ENCODE results near the gene PHYHD1. TPM values are rescaled to one million over a fixed set of nuclear protein-coding genes. Genes with fewer than 3 reads are reported as not detected.
A peak's percentile ranks its signal among the peaks of the same experiment; 100 is the strongest.

The PHYHD1 gene
- total RNA-seq, 2 donors from 2014 or later: 15.2 to 18.0 TPM

GRCh38 chr9:128913048-128913900 lies 7.5 kb upstream of the PHYHD1 start:
- no peaks in the 10 kb centered on the region for H3K27me3 Mint-ChIP-seq (ENCODE audit: insufficient read depth)
- Histone ChIP-seq H3K4me3 (ENCODE audit: low read length) (no peak overlapping the region), H3K9me3 (ENCODE audit: control insufficient read depth, low read length) (no peaks in the 10 kb centered on the region), H3K27me3 (ENCODE audit: control insufficient read depth, insufficient read depth, low read length, poor library complexity, severe bottlenecking) (no peaks in the 10 kb centered on the region), H3K9ac (ENCODE audit: extremely low read depth, low read length, poor library complexity, severe bottlenecking) (no peak overlapping the region), H3K27ac (ENCODE audit: low read depth, low read length) (no peak overlapping the region), H3K4me1 (ENCODE audit: control insufficient read depth, insufficient read depth, low read length) (peaks cover 16% of the 10 kb centered on the region), H3K36me3 (ENCODE audit: control insufficient read depth, insufficient read depth, low read length) (peaks cover 79% of the 10 kb centered on the region)
- H3K36me3 Mint-ChIP-seq (ENCODE audit: low read depth): peaks cover 49% of the 10 kb centered on the region
- no peak for TF ChIP-seq CTCF (conservative IDR thresholded peaks at IDR 0.05)
- peak overlapping the region; percentile 19 for H3K4me3 Mint-ChIP-seq
- H3K27ac Mint-ChIP-seq: peak overlapping the region; percentile 92
- DNase-seq: peak; percentile 51
- peaks cover 26% of the 10 kb centered on the region for H3K4me1 Mint-ChIP-seq
- H3K9me3 Mint-ChIP-seq: no peaks in the 10 kb centered on the region
- 91 to 100% methylated on average over 7 to 15 of the region's 15 CpGs for WGBS, 2 experiments (ENCODE audit: insufficient coverage in 1 of 2, insufficient read length in 1 of 2)

- Mint-ChIP-seq H3K27me3 (ENCODE audit: insufficient read depth) (no peaks in the 10 kb centered on the region), H3K27ac (no peak overlapping the region), H3K36me3 (ENCODE audit: low read depth) (peaks cover 43% of the 10 kb centered on the region), H3K4me1 (peaks cover 26% of the 10 kb centered on the region), H3K9me3 (no peaks in the 10 kb centered on the region), H3K4me3 (no peak overlapping the region)
- Histone ChIP-seq H3K9ac (ENCODE audit: extremely low read depth, low read length, poor library complexity, severe bottlenecking) (no peak overlapping the region), H3K4me3 (ENCODE audit: low read length) (no peak overlapping the region), H3K27me3 (ENCODE audit: control insufficient read depth, insufficient read depth, low read length, poor library complexity, severe bottlenecking) (no peaks in the 10 kb centered on the region), H3K4me1 (ENCODE audit: control insufficient read depth, insufficient read depth, low read length) (peaks cover 16% of the 10 kb centered on the region), H3K9me3 (ENCODE audit: control insufficient read depth, low read length) (no peaks in the 10 kb centered on the region), H3K27ac (ENCODE audit: low read depth, low read length) (no peak overlapping the region), H3K36me3 (ENCODE audit: control insufficient read depth, insufficient read depth, low read length) (peaks cover 73% of the 10 kb centered on the region)
- DNase-seq: no peak
- WGBS, 2 experiments (ENCODE audit: insufficient coverage in 1 of 2, insufficient read length in 1 of 2): 90 to 94% methylated on average over 14 to 23 of the region's 23 CpGs
- TF ChIP-seq CTCF (conservative IDR thresholded peaks at IDR 0.05): no peak
These were observed 6.6 kb upstream of the PHYHD1 start for GRCh38 chr9:128913995-128914772.

- no peak overlapping the region for H3K27ac Mint-ChIP-seq
These were observed 4.6 kb upstream of the PHYHD1 start for GRCh38 chr9:128916204-128916603.

More at GRCh38 chr9:128916204-128916603, 4.6 kb upstream of the PHYHD1 start:
- H3K27me3 ChIP-seq (ENCODE audit: control insufficient read depth, insufficient read depth, low read length, poor library complexity, severe bottlenecking): no peaks in the 10 kb centered on the region
- Mint-ChIP-seq H3K36me3 (ENCODE audit: low read depth) (peaks cover 36% of the 10 kb centered on the region), H3K4me1 (peaks cover 23% of the 10 kb centered on the region), H3K4me3 (no peak overlapping the region), H3K9me3 (no peaks in the 10 kb centered on the region), H3K27me3 (ENCODE audit: insufficient read depth) (no peaks in the 10 kb centered on the region)
- no peaks in the 10 kb centered on the region for H3K9me3 ChIP-seq (ENCODE audit: control insufficient read depth, low read length)
- 94 to 97% methylated on average over 10 to 18 of the region's 18 CpGs for WGBS, 2 experiments (ENCODE audit: insufficient coverage in 1 of 2, insufficient read length in 1 of 2)
- no peak for TF ChIP-seq CTCF (conservative IDR thresholded peaks at IDR 0.05)
- no peak overlapping the region for H3K27ac ChIP-seq (ENCODE audit: low read depth, low read length)
- H3K9ac ChIP-seq (ENCODE audit: extremely low read depth, low read length, poor library complexity, severe bottlenecking): no peak overlapping the region
- peaks cover 9% of the 10 kb centered on the region for H3K4me1 ChIP-seq (ENCODE audit: control insufficient read depth, insufficient read depth, low read length)
- H3K4me3 ChIP-seq (ENCODE audit: low read length): no peak overlapping the region
- peak; percentile 50 for DNase-seq
- peaks cover 54% of the 10 kb centered on the region for H3K36me3 ChIP-seq (ENCODE audit: control insufficient read depth, insufficient read depth, low read length)

All from endodermal cell (in vitro differentiated cells).